ENCODE results near the gene SLCO4A1.

Gene SLCO4A1

DNA sequence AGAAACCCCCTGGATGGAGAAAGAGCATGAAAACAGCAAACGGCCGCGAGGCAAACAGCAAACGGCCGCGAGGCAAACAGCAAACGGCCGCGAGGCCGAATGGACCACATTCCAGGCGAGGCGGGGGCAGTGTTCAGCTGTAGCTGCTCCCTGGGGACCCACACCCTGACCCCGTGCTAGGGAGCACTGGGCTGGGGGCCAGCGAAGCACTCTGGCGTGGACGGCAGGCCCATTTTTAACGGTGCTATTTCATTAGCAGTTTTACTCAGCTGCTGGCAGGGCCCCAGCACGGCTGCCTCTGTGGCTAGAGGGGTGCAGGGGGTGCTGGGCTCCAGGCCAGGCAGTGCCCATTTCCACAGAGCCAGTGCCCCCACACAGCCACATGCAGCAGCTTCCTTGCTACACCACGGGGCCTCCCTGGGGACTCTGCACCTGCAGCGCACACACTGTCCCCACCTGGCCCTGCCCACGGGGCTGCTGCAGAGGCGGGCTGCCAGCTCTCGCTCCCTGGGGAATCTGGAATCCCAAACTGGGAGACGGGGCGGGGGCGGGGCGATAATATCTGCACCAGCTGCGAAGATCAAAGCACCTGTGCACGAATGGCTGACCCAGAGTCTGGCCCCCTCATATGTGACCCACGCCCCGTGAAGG is 35.6 kb upstream of the SLCO4A1 start:
- no peak for TF ChIP-seq CTCF (IDR thresholded peaks at IDR 0.05; ENCODE audit: low read depth, low read length, missing control alignments)
- no peak for DNase-seq (ENCODE audit: extremely low read depth, low read depth)
- H3K4me3 ChIP-seq (replicated peaks; ENCODE audit: low read depth, low read length) = no peak overlapping the region

- H3K4me3 ChIP-seq (replicated peaks; ENCODE audit: low read depth, low read length) = no peak overlapping the region
- no peak for TF ChIP-seq CTCF (IDR thresholded peaks at IDR 0.05; ENCODE audit: low read depth, low read length, missing control alignments)
- no peak for DNase-seq (ENCODE audit: extremely low read depth, low read depth)
Observed at GRCh38 chr20:62607366-62608217, 34.7 kb upstream of the SLCO4A1 start.

GRCh38 chr20:62608218-62608565 is 34.1 kb upstream of the SLCO4A1 start:
- TF ChIP-seq CTCF (IDR thresholded peaks at IDR 0.05; ENCODE audit: low read depth, low read length, missing control alignments) = no peak
- no peak for DNase-seq (ENCODE audit: extremely low read depth, low read depth)

GRCh38 chr20:62609279-62609720 is 33.0 kb upstream of the SLCO4A1 start:
- no peak for TF ChIP-seq CTCF (IDR thresholded peaks at IDR 0.05; ENCODE audit: low read depth, low read length, missing control alignments)
- no peak for DNase-seq (ENCODE audit: extremely low read depth, low read depth)

More at GRCh38 chr20:62608218-62608565, 34.1 kb upstream of the SLCO4A1 start:
- H3K4me3 ChIP-seq (replicated peaks; ENCODE audit: low read depth, low read length) = no peak overlapping the region

DNA sequence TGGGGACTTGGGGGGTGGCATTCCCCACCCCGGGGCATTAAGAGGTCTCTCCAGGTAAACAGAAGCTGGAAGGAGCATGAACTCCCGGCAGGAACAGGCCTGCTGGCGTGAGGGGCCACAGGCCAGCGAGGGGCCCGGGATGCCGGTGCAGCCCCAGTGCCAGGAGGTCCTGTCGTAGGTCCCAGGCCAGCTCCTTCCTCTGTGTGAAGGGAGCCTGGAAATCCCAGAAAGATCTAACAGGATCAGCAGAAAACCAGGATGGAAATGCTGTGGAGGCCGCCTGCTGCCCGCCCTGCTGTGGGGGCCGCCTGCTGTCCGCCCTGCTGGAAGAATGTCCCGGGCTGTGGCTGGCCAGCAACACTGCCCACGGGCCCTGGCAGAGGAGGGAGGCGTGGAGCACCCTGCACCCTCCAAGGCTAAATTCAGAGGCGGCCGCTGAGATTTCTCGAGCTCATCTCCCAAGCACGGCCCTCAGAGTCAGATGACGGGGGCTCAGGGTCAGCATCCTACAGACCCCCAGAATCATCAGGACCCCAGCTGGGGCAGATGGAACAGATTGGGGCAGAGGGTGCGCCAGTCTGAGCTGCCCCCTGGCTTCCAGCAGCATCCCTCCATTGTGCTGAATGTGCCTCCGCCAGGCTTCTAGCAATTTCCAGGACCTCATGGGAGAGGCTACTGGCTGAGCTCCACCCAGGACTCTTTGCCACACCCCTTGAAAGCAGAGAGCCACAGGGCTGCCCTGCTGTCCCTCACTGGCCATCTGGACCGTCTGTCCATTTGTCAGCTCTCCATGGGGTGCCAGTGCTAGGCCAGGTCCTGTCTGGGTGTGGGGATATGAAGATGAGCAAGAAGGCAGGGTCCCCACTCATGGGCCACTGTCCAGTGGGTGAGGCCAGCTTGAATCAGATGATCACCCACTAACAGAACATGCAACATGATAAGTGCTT is 32.2 kb upstream of the SLCO4A1 start:
- DNase-seq (ENCODE audit: extremely low read depth, low read depth) = no peak
- no peak overlapping the region for H3K4me3 ChIP-seq (replicated peaks; ENCODE audit: low read depth, low read length)
- no peak for TF ChIP-seq CTCF (IDR thresholded peaks at IDR 0.05; ENCODE audit: low read depth, low read length, missing control alignments)

More at GRCh38 chr20:62609279-62609720, 33.0 kb upstream of the SLCO4A1 start:
- no peak overlapping the region for H3K4me3 ChIP-seq (replicated peaks; ENCODE audit: low read depth, low read length)

DNA sequence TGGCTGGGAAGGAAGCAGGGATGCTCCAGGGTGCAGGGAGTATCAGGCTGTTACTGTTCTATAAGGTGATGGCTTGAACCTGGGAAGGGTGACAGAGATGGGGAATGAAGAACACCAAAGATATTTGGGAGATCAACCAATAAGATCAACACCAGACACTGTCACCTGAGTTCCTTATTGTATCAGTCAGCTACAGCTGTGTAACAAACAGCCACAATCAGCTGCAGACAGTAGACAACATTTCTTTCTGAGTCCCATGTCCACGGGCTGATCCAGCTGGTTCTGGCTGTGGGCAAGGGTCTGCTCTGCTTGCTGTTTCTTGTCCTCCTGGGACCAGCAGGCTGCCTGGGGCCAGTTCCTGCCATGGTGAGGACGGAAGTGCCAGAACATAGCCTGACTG is 31.3 kb upstream of the SLCO4A1 start:
- no peak for TF ChIP-seq CTCF (IDR thresholded peaks at IDR 0.05; ENCODE audit: low read depth, low read length, missing control alignments)
- DNase-seq (ENCODE audit: extremely low read depth, low read depth) = no peak
- no peak overlapping the region for H3K4me3 ChIP-seq (replicated peaks; ENCODE audit: low read depth, low read length)

Measured in HFF-Myc (cell line).